Measurements from ENCODE around the gene VSIG10L2. TPM values are rescaled to one million over a fixed set of nuclear protein-coding genes. Genes with fewer than 3 reads are reported as not detected.

VSIG10L2 gene
- polyA plus RNA-seq, 1 donor: not detected

GRCh38 chr11:125916683-125917347 is 29.0 kb upstream of the VSIG10L2 start:
- Histone ChIP-seq H3K36me3 (ENCODE audit: control insufficient read depth, insufficient read depth, low read length) (no peaks in the 10 kb centered on the region), H3K27ac (ENCODE audit: low read length) (no peak overlapping the region), H3K4me1 (ENCODE audit: control insufficient read depth, insufficient read depth, low read length) (peaks cover 7% of the 10 kb centered on the region), H3K27me3 (ENCODE audit: control insufficient read depth, insufficient read depth, low read length) (no peaks in the 10 kb centered on the region), H3K9me3 (ENCODE audit: control insufficient read depth, low read depth, low read length) (no peaks in the 10 kb centered on the region), H3K4me3 (ENCODE audit: low read length) (no peak overlapping the region)
- peak; percentile 48 to 57 for DNase-seq
- WGBS (ENCODE audit: insufficient coverage, low lambda C conversion rate): no CpG with 5 or more reads among the region's 12 CpGs

GRCh38 chr11:125918140-125918840 is 27.6 kb upstream of the VSIG10L2 start:
- Histone ChIP-seq H3K27ac (ENCODE audit: low read length) (no peak overlapping the region), H3K9me3 (ENCODE audit: control insufficient read depth, low read depth, low read length) (no peaks in the 10 kb centered on the region), H3K27me3 (ENCODE audit: control insufficient read depth, insufficient read depth, low read length) (no peaks in the 10 kb centered on the region), H3K36me3 (ENCODE audit: control insufficient read depth, insufficient read depth, low read length) (no peaks in the 10 kb centered on the region), H3K4me3 (ENCODE audit: low read length) (no peak overlapping the region), H3K4me1 (ENCODE audit: control insufficient read depth, insufficient read depth, low read length) (peaks cover 7% of the 10 kb centered on the region)
- DNase-seq: no peak
- no CpG with 5 or more reads among the region's 13 CpGs for WGBS (ENCODE audit: insufficient coverage, low lambda C conversion rate)

GRCh38 chr11:125921042-125921441 is 24.8 kb upstream of the VSIG10L2 start:
- H3K27me3 ChIP-seq (ENCODE audit: control insufficient read depth, insufficient read depth, low read length): no peaks in the 10 kb centered on the region
- H3K27ac ChIP-seq (ENCODE audit: low read length): no peak overlapping the region
- H3K36me3 ChIP-seq (ENCODE audit: control insufficient read depth, insufficient read depth, low read length): no peaks in the 10 kb centered on the region
- no peaks in the 10 kb centered on the region for H3K9me3 ChIP-seq (ENCODE audit: control insufficient read depth, low read depth, low read length)
- H3K4me3 ChIP-seq (ENCODE audit: low read length): no peak overlapping the region
- WGBS (ENCODE audit: insufficient coverage, low lambda C conversion rate): no CpG with 5 or more reads among the region's 9 CpGs
- DNase-seq: peak in 1 of 2 donors; percentile 46
- H3K4me1 ChIP-seq (ENCODE audit: control insufficient read depth, insufficient read depth, low read length): peaks cover 23% of the 10 kb centered on the region

GRCh38 chr11:125922156-125922555 is 23.7 kb upstream of the VSIG10L2 start:
- Histone ChIP-seq H3K9me3 (ENCODE audit: control insufficient read depth, low read depth, low read length) (no peaks in the 10 kb centered on the region), H3K36me3 (ENCODE audit: control insufficient read depth, insufficient read depth, low read length) (no peaks in the 10 kb centered on the region), H3K27ac (ENCODE audit: low read length) (no peak overlapping the region), H3K4me1 (ENCODE audit: control insufficient read depth, insufficient read depth, low read length) (peaks cover 20% of the 10 kb centered on the region), H3K27me3 (ENCODE audit: control insufficient read depth, insufficient read depth, low read length) (no peaks in the 10 kb centered on the region), H3K4me3 (ENCODE audit: low read length) (no peak overlapping the region)
- DNase-seq: no peak
- no CpG with 5 or more reads among the region's 3 CpGs for WGBS (ENCODE audit: insufficient coverage, low lambda C conversion rate)

GRCh38 chr11:125923012-125923579 is 22.7 kb upstream of the VSIG10L2 start:
- Histone ChIP-seq H3K27me3 (ENCODE audit: control insufficient read depth, insufficient read depth, low read length) (no peaks in the 10 kb centered on the region), H3K4me1 (ENCODE audit: control insufficient read depth, insufficient read depth, low read length) (peaks cover 20% of the 10 kb centered on the region), H3K9me3 (ENCODE audit: control insufficient read depth, low read depth, low read length) (no peaks in the 10 kb centered on the region), H3K27ac (ENCODE audit: low read length) (no peak overlapping the region), H3K4me3 (ENCODE audit: low read length) (no peak overlapping the region), H3K36me3 (ENCODE audit: control insufficient read depth, insufficient read depth, low read length) (no peaks in the 10 kb centered on the region)
- 10% methylated on average over 2 of the region's 8 CpGs for WGBS (ENCODE audit: insufficient coverage, low lambda C conversion rate)
- peak; percentile 53 to 56 for DNase-seq

- WGBS (ENCODE audit: insufficient coverage, low lambda C conversion rate): no CpG with 5 or more reads among the region's 8 CpGs
- Histone ChIP-seq H3K4me1 (ENCODE audit: control insufficient read depth, insufficient read depth, low read length) (peaks cover 20% of the 10 kb centered on the region), H3K9me3 (ENCODE audit: control insufficient read depth, low read depth, low read length) (no peaks in the 10 kb centered on the region)
Observed at GRCh38 chr11:125923633-125924032, 22.2 kb upstream of the VSIG10L2 start.

GRCh38 chr11:125924384-125925007 is 21.3 kb upstream of the VSIG10L2 start:
- Histone ChIP-seq H3K4me3 (ENCODE audit: low read length) (no peak overlapping the region), H3K27ac (ENCODE audit: low read length) (peak overlapping the region; percentile 51), H3K27me3 (ENCODE audit: control insufficient read depth, insufficient read depth, low read length) (no peaks in the 10 kb centered on the region), H3K36me3 (ENCODE audit: control insufficient read depth, insufficient read depth, low read length) (no peaks in the 10 kb centered on the region), H3K4me1 (ENCODE audit: control insufficient read depth, insufficient read depth, low read length) (peaks cover 20% of the 10 kb centered on the region), H3K9me3 (ENCODE audit: control insufficient read depth, low read depth, low read length) (no peaks in the 10 kb centered on the region)
- peak in 1 of 2 donors; percentile 58 for DNase-seq
- WGBS (ENCODE audit: insufficient coverage, low lambda C conversion rate): no CpG with 5 or more reads among the region's 9 CpGs

More at GRCh38 chr11:125923633-125924032, 22.2 kb upstream of the VSIG10L2 start:
- Histone ChIP-seq H3K27ac (ENCODE audit: low read length) (no peak overlapping the region), H3K36me3 (ENCODE audit: control insufficient read depth, insufficient read depth, low read length) (no peaks in the 10 kb centered on the region), H3K4me3 (ENCODE audit: low read length) (no peak overlapping the region), H3K27me3 (ENCODE audit: control insufficient read depth, insufficient read depth, low read length) (no peaks in the 10 kb centered on the region)
- DNase-seq: no peak

- Histone ChIP-seq H3K36me3 (ENCODE audit: control insufficient read depth, insufficient read depth, low read length) (no peaks in the 10 kb centered on the region), H3K27me3 (ENCODE audit: control insufficient read depth, insufficient read depth, low read length) (no peaks in the 10 kb centered on the region), H3K9me3 (ENCODE audit: control insufficient read depth, low read depth, low read length) (no peaks in the 10 kb centered on the region), H3K27ac (ENCODE audit: low read length) (peak overlapping the region; percentile 51), H3K4me1 (ENCODE audit: control insufficient read depth, insufficient read depth, low read length) (peaks cover 20% of the 10 kb centered on the region), H3K4me3 (ENCODE audit: low read length) (no peak overlapping the region)
- no CpG with 5 or more reads among the region's 6 CpGs for WGBS (ENCODE audit: insufficient coverage, low lambda C conversion rate)
- peak; percentile 81 to 86 for DNase-seq
Observed at GRCh38 chr11:125925247-125925740, 20.6 kb upstream of the VSIG10L2 start.

GRCh38 chr11:125925804-125926203 is 20.0 kb upstream of the VSIG10L2 start:
- Histone ChIP-seq H3K27ac (ENCODE audit: low read length) (peak overlapping the region; percentile 51), H3K36me3 (ENCODE audit: control insufficient read depth, insufficient read depth, low read length) (no peaks in the 10 kb centered on the region), H3K9me3 (ENCODE audit: control insufficient read depth, low read depth, low read length) (no peaks in the 10 kb centered on the region), H3K27me3 (ENCODE audit: control insufficient read depth, insufficient read depth, low read length) (no peaks in the 10 kb centered on the region), H3K4me1 (ENCODE audit: control insufficient read depth, insufficient read depth, low read length) (peaks cover 20% of the 10 kb centered on the region), H3K4me3 (ENCODE audit: low read length) (no peak overlapping the region)
- no peak for DNase-seq
- no CpG with 5 or more reads among the region's 3 CpGs for WGBS (ENCODE audit: insufficient coverage, low lambda C conversion rate)

- H3K9me3 ChIP-seq (ENCODE audit: control insufficient read depth, low read depth, low read length): no peaks in the 10 kb centered on the region
- WGBS (ENCODE audit: insufficient coverage, low lambda C conversion rate): 93% methylated on average over 3 of the region's 12 CpGs
Observed at GRCh38 chr11:125926682-125927081, 19.2 kb upstream of the VSIG10L2 start.

More at GRCh38 chr11:125926682-125927081, 19.2 kb upstream of the VSIG10L2 start:
- Histone ChIP-seq H3K4me1 (ENCODE audit: control insufficient read depth, insufficient read depth, low read length) (peaks cover 16% of the 10 kb centered on the region), H3K4me3 (ENCODE audit: low read length) (no peak overlapping the region), H3K27ac (ENCODE audit: low read length) (no peak overlapping the region), H3K27me3 (ENCODE audit: control insufficient read depth, insufficient read depth, low read length) (no peaks in the 10 kb centered on the region), H3K36me3 (ENCODE audit: control insufficient read depth, insufficient read depth, low read length) (no peaks in the 10 kb centered on the region)
- DNase-seq: no peak
